ENCODE measurements around the gene TASP1.

Gene TASP1

DNA sequence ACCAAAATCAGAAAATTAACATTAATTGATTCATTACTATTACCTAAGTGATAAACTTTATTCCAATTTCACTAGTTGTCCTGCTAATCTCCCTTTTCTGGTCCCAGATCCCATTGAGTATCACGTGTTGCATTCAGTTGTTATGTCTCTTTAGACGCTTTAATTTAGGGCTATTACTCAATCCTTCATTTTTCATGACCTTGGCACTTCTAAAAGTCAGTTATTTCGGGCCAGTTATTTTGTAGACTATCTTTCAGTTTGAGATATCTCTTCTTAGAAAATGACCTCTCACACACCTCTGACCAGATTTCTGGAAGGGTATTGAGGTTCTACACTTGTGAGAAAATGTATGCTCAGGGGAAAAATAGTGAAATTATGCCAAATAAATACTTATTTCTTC lies 34.0 kb upstream of the TASP1 start:
- Histone ChIP-seq H3K4me2 (ENCODE audit: low read depth, low read length, poor library complexity, severe bottlenecking) (no peak overlapping the region), H3K27me3 (ENCODE audit: low read length) (no peaks in the 10 kb centered on the region), H3K79me2 (ENCODE audit: insufficient read depth, low read length) (no peaks in the 10 kb centered on the region), H3K4me3 (ENCODE audit: insufficient read depth, low read length, poor library complexity, severe bottlenecking) (no peak overlapping the region), H3K9me3 (ENCODE audit: insufficient read depth, low read length) (no peaks in the 10 kb centered on the region), H3K9me2 (replicated peaks; ENCODE audit: insufficient read depth, low read length) (no peaks in the 10 kb centered on the region), H3K27ac (ENCODE audit: low read depth, low read length) (no peak overlapping the region), H3K36me3 (ENCODE audit: low read length) (no peaks in the 10 kb centered on the region), H2AFZ (ENCODE audit: low read depth, low read length, severe bottlenecking) (no peak overlapping the region), H3K9ac (ENCODE audit: low read length) (no peak overlapping the region), H4K20me1 (ENCODE audit: low read depth, low read length) (no peaks in the 10 kb centered on the region), H3F3A (ENCODE audit: insufficient read depth) (no peaks in the 10 kb centered on the region)
- TF ChIP-seq, protein P1, sequence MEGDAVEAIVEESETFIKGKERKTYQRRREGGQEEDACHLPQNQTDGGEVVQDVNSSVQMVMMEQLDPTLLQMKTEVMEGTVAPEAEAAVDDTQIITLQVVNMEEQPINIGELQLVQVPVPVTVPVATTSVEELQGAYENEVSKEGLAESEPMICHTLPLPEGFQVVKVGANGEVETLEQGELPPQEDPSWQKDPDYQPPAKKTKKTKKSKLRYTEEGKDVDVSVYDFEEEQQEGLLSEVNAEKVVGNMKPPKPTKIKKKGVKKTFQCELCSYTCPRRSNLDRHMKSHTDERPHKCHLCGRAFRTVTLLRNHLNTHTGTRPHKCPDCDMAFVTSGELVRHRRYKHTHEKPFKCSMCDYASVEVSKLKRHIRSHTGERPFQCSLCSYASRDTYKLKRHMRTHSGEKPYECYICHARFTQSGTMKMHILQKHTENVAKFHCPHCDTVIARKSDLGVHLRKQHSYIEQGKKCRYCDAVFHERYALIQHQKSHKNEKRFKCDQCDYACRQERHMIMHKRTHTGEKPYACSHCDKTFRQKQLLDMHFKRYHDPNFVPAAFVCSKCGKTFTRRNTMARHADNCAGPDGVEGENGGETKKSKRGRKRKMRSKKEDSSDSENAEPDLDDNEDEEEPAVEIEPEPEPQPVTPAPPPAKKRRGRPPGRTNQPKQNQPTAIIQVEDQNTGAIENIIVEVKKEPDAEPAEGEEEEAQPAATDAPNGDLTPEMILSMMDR (IDR thresholded peaks at IDR 0.05; ENCODE audit: insufficient read depth, low read length, poor library complexity, severe bottlenecking) = no peak
- TF ChIP-seq EZH2phosphoT487 (conservative IDR thresholded peaks at IDR 0.05; ENCODE audit: low read length) = no peak

DNA sequence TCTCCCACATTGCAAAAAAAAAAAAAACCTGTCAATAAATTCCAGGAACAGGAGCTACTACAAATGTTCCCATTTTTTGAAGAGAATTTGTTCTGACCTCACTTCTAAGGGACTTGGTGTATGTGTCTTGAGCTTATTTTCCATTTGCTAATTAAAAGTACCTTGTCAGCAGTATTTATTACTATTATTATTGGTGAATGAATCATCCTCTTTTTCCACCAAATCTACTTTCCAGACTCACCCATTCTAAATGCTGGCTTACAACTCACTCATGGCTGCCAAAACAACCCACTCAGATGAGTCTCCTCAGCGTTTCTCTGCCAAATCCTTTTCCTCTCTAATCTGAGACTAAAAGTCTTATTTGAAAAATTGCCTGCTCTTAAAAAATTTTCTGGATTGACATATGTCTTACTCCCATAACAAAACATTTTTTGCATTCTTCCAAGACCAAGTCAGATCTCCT lies 33.2 kb upstream of the TASP1 start:
- Histone ChIP-seq H3K9ac (ENCODE audit: low read length) (no peak overlapping the region), H4K20me1 (ENCODE audit: low read depth, low read length) (no peaks in the 10 kb centered on the region), H3F3A (ENCODE audit: insufficient read depth) (no peaks in the 10 kb centered on the region), H3K4me2 (ENCODE audit: low read depth, low read length, poor library complexity, severe bottlenecking) (no peak overlapping the region), H3K9me2 (replicated peaks; ENCODE audit: insufficient read depth, low read length) (no peaks in the 10 kb centered on the region), H3K79me2 (ENCODE audit: insufficient read depth, low read length) (no peaks in the 10 kb centered on the region), H3K27ac (ENCODE audit: low read depth, low read length) (no peak overlapping the region), H3K36me3 (ENCODE audit: low read length) (no peaks in the 10 kb centered on the region), H2AFZ (ENCODE audit: low read depth, low read length, severe bottlenecking) (no peak overlapping the region), H3K9me3 (ENCODE audit: insufficient read depth, low read length) (no peaks in the 10 kb centered on the region), H3K27me3 (ENCODE audit: low read length) (no peaks in the 10 kb centered on the region), H3K4me3 (ENCODE audit: insufficient read depth, low read length, poor library complexity, severe bottlenecking) (no peak overlapping the region)
- TF ChIP-seq, protein P1 (IDR thresholded peaks at IDR 0.05; ENCODE audit: insufficient read depth, low read length, poor library complexity, severe bottlenecking) = no peak
- TF ChIP-seq EZH2phosphoT487 (conservative IDR thresholded peaks at IDR 0.05; ENCODE audit: low read length) = no peak

DNA sequence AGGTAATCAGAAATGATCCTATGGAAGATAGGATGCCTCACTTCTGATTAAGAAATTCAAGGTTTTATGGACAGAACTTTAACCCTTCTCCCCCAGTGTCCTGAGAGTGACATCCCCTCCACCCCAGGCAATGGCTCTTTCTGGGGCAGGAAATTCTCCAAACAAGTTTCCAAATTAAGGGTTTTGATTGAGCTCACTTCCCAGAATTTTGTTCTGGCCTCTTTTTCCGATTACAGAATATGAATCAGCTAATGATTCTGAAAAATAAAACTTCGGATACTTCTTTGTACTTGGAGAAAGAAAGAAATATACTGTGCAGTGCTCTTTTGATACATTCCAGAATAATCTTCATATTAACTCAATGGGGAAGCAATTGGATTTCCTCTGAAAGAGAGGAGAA lies 32.8 kb upstream of the TASP1 start:
- H3K9ac ChIP-seq (ENCODE audit: low read length) = no peak overlapping the region
- TF ChIP-seq EZH2phosphoT487 (conservative IDR thresholded peaks at IDR 0.05; ENCODE audit: low read length) = no peak
- TF ChIP-seq, protein P1 (IDR thresholded peaks at IDR 0.05; ENCODE audit: insufficient read depth, low read length, poor library complexity, severe bottlenecking) = no peak

More for the DNA sequence above, 32.8 kb upstream of the TASP1 start:
- Histone ChIP-seq H3K27ac (ENCODE audit: low read depth, low read length) (no peak overlapping the region), H4K20me1 (ENCODE audit: low read depth, low read length) (no peaks in the 10 kb centered on the region), H3K4me2 (ENCODE audit: low read depth, low read length, poor library complexity, severe bottlenecking) (no peak overlapping the region), H3K4me3 (ENCODE audit: insufficient read depth, low read length, poor library complexity, severe bottlenecking) (no peak overlapping the region), H3K36me3 (ENCODE audit: low read length) (no peaks in the 10 kb centered on the region), H3K27me3 (ENCODE audit: low read length) (no peaks in the 10 kb centered on the region), H3K9me2 (replicated peaks; ENCODE audit: insufficient read depth, low read length) (no peaks in the 10 kb centered on the region), H3K9me3 (ENCODE audit: insufficient read depth, low read length) (no peaks in the 10 kb centered on the region), H2AFZ (ENCODE audit: low read depth, low read length, severe bottlenecking) (no peak overlapping the region), H3F3A (ENCODE audit: insufficient read depth) (no peaks in the 10 kb centered on the region), H3K79me2 (ENCODE audit: insufficient read depth, low read length) (no peaks in the 10 kb centered on the region)
